ENCODE results near the gene TTN.

- TF ChIP-seq CTCF (IDR thresholded peaks at IDR 0.05) (no peak), POLR2A (IDR thresholded peaks at IDR 0.05) (no peak)
These were observed 26.2 kb upstream of the TTN start for GRCh38 chr2:178833382-178833781.

Data from uterus (tissue), 2 donors.